Stimulated activated CD8-positive, alpha-beta memory T cell treated with anti-CD3 and anti-CD28 coated beads, Interleukin-4, amount 100 ng/mL, for 4 hours (primary cell): Measurements from ENCODE around the gene HOXD4.

Source experiments
- DNase-seq, 2 donors: peaks; one replicate each; pipeline ENCODE4 v3.0.0-alpha.2; 2020; ENCODE audit warnings: low read depth in 2 of 2, low spot score in 1 of 2

The HOXD4 gene

GRCh38 chr2:176170602-176171305, 19.4 kb downstream of the HOXD4 start:
- no peak for DNase-seq

GRCh38 chr2:176171351-176172006, 20.1 kb downstream of the HOXD4 start:
- no peak for DNase-seq

DNA sequence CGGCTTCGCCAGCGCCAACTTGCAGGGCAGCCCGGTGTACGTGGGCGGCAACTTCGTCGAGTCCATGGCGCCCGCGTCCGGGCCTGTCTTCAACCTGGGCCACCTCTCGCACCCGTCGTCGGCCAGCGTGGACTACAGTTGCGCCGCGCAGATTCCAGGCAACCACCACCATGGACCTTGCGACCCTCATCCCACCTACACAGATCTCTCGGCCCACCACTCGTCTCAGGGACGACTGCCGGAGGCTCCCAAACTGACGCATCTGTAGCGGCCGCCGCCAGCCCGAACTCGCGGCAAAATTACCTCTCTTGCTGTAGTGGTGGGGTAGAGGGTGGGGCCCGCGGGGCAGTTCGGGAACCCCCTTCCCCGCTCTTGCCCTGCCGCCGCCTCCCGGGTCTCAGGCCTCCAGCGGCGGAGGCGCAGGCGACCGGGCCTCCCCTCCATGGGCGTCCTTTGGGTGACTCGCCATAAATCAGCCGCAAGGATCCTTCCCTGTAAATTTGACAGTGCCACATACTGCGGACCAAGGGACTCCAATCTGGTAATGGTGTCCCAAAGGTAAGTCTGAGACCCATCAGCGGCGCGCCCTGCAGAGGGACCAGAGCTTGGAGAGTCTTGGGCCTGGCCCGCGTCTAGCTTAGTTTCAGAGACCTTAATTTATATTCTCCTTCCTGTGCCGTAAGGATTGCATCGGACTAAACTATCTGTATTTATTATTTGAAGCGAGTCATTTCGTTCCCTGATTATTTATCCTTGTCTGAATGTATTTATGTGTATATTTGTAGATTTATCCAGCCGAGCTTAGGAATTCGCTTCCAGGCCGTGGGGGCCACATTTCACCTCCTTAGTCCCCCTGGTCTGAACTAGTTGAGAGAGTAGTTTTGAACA, 20.9 kb downstream of the HOXD4 start:
- no peak for DNase-seq

GRCh38 chr2:176172895-176173566, 21.7 kb downstream of the HOXD4 start:
- DNase-seq = no peak

DNA sequence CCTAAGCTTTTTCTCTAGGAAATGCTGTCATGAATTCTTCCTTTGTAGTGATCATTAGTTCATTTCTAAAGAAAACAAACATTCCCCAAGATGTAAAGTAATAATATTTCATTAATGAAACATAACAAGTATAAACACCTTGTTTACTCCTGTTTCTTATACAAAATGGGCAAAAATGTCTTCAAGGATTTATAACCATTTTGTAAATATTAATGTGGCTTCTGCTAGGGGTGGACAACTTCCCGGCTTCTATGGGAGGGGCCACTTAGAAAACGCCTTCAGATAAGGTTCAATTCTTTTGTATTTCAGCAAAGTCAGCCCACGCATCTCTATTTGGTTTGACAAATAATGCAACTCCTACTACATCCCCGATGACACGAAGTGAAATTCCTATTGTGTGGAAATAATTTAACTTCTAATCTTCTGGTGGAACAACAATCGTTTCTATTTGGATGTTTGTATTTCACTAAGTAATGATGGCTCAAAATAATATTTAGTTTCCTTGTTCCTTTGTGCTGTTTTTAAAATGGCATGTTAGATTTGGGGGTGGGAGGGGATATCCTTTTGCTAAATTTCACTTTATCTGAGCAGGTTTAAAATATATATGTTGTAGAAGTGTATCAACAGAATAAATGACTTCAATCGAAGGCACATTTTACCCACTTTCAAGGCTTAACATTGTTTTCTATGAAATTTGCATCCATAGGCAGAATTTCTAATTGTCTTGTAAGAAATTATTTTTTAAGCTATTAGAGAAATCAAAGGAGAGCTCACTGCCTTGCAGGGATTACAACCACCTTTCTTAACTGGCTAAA, 22.4 kb downstream of the HOXD4 start:
- no peak for DNase-seq

DNA sequence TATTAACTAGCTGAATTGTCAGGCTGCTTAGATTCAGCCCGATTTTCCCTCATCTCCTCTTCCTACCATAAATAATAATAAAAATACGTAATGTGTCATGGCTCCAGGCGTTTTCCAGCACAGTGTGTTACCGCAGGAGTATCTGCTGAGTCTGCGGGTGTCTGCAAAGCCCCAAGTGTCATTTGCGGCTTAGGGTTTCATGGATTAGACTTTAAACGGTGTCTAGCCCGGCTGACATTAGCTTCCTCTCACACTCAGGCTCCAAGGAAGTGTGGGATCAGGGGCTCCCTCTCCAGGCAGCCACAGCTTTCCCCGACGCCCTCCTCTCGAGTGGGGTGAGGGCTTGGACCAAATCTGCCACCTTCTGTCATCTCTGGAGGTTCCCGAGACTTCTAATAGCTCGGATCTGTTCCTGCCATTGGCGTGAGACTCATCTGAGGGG, 23.1 kb downstream of the HOXD4 start:
- no peak for DNase-seq

DNA sequence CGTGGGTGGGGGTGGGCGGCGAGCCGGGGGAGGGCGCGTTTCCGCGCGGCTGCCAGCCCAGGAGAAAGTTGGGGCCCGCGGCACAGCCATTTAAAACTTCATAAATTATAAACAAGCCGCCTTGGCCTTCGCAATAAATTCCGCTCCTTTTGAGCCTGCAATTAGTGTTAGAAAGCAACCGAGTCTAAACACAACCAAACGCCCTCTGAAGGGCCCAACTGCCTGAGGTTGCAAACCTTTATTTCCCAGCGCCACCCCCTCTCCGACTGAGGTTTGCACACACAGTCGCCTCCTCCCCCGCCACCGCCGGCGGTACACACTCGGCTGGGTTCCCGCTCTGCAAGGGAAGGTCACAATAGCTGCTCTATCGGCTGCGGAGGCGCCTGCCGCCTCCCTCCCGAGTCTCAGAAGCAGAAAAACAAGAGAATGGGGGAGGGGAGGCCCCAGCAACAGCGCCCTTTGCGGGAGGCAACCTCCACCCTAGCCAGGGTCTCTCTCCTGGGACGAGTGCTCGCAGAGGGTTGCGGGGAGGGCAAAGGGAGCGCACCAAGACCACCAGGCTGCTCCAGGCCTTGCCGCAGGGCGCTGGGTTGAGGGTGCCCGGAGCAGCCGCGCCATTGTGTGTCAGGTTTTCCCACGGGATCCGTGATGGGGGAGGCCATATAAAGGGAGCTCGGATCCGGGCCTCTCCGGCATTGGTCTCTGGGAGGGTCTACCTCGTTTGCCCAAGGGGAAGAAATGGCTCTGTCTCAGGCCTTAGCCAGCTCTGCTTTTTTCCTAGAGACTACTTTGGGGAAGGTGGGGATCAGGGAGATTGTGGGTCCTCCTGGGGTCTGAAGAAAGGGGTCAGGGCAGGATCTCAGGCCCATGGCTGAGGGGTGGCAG, 23.7 kb downstream of the HOXD4 start:
- DNase-seq = no peak

DNA sequence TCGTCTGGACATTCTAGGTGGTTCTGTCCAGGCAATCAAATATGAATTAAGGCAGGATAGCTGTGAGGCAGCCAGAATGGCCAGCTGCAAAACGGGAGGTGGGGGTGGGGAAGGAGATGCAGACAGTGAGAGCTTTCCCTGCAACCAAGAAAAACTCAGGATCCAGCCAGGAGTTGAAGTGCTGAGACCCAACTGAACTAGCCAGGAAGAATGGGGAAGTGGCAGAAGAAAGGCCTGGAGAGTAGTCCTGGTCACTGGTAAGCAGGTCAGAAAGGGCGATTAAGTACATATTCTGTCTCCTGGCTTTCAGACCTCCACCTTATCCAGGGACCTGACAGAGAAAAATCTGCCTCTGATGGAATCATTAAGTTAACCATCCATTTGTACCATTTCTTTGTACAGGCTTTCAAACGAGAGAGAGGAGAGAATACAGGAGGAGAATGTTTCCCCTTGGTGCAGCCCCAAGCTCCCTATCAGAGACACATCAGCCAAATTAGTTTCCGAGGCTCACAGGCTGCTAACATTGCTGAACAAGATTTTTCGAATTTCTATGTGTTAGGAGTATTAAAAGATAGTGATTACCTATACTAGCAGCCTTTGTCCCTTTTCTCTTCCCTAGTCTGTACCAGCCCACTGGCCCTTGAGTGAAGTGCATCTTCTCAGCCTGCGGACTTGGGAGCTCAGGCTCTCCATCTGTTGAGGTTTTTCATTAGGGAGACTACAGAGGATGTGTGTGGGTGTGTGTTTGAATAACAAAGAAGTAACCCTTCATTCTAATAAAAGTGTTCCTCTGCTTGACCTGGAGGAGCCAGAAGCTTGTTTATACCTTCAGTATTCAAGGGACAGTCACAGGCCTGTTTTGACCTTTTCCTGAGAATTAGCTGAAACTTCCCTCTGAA, 24.6 kb downstream of the HOXD4 start:
- DNase-seq = no peak

DNA sequence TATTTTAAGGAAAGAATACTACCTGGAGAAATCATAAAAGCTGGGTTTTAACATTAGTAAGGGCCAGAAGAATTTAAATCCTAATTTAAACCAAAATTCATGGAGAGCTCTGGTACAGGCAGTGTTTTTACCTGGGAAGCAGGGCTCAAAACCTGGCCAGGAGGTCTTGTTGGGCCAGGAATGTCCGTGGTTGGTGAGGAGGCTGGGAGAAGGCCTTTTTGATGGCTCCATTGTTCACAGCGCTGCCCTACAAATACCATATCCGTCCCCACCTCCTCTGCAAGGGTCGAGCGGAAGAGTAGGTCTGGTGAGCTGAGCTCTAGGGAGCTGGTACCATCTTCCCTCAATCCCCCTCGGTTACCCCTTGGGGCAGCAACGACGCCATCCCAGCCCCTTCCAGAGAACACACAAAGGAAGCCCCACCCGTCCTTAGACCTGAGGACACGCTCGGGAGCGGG, 26.3 kb downstream of the HOXD4 start:
- no peak for DNase-seq

- DNase-seq = no peak
These were observed 26.8 kb downstream of the HOXD4 start for GRCh38 chr2:176178038-176178756.

- no peak for DNase-seq
These were observed 27.5 kb downstream of the HOXD4 start for GRCh38 chr2:176178757-176179295.

DNA sequence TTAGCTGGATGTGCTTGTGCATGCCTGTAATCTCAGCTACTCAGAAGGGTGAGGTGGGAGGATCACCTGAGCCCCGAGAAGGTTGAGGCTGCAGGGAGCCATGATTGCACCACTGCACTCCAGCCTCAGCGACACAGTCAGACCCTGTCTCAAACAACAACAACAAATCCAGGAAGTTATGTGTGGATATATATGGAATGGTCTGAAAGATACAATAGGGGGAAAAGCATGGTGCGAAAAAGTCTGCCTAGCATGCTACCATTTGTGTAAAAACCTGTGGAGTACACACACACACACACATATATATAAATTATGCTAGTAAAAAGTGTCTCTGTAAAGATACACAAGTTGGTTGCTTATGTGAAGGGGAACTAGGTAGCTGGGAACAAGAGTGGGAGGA, 30.2 kb downstream of the HOXD4 start:
- DNase-seq = no peak

- DNase-seq = no peak
These were observed 31.3 kb downstream of the HOXD4 start for GRCh38 chr2:176182671-176183070.

DNA sequence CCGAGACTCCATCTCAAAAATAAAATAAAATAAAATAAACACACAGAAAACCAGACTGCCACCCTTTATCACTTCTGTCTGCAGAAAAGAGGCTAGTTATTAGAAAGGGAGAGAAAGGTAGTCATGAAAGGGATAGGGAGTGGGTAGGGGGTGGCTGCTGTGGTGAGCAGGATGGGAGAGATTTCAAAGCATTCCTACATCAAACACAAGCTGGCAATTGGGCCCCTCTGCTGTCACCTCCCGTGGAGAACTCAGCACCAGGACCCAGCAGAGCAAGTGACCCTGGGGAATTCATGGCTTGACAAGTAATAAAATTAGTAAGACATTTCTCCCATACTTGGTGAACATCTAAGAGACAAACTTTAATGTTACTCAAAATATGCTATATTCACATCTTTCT, 33.4 kb downstream of the HOXD4 start:
- DNase-seq = no peak

GRCh38 chr2:176186024-176186423, 34.7 kb downstream of the HOXD4 start:
- DNase-seq = no peak

GRCh38 chr2:176187200-176187898, 36.0 kb downstream of the HOXD4 start:
- DNase-seq = no peak
